Urinary bladder (tissue), 4 donors: ENCODE measurements around the gene RUSF1. TPM values are rescaled to one million over a fixed set of nuclear protein-coding genes. Genes with fewer than 3 reads are reported as not detected.
A peak's percentile ranks its signal among the peaks of the same experiment; 100 is the strongest.
"Not testable (repeated sequence)": the region's sequence is repeated elsewhere in the genome, so short reads cannot be mapped to it uniquely, and the experiment has no call there.

Experiments
- DNase-seq: peaks from one replicate; pipeline ENCODE4 v3.0.0-alpha.2; 2015; ENCODE audit errors: extremely low spot score
- H3K27ac ChIP-seq: one replicate; pipeline ENCODE4 v1.5.1; 2013; ENCODE audit warnings: low read depth, mild to moderate bottlenecking, moderate library complexity
- H3K36me3 ChIP-seq: one replicate; pipeline ENCODE4 v1.6.1; 2013; ENCODE audit warnings: mild to moderate bottlenecking, moderate library complexity; ENCODE audit not compliant: insufficient read depth
- H3K4me1 ChIP-seq: one replicate; pipeline ENCODE4 v1.6.1; 2013; ENCODE audit warnings: mild to moderate bottlenecking, moderate library complexity; ENCODE audit not compliant: insufficient read depth
- H3K4me3 ChIP-seq: one replicate; pipeline ENCODE4 v1.5.1; 2013; ENCODE audit warnings: low read depth, low read length
- WGBS: extraction: QIAGEN DNeasy Blood & Tissue Kit; methylation state at CpG from one replicate; pipeline ENCODE4 v1.1.7; 2013; 5-methylcytosine and 5-hydroxymethylcytosine counted together
- polyA plus RNA-seq: library from polyadenylated mRNA; stranded (reverse); fragments of 200-250 nt; gene quantifications from one replicate; pipeline ENCODE4 v1.2.3, GENCODE V29; 2013
- total RNA-seq: library from RNA; depleted of rRNA; stranded (reverse); fragments of >200 nt; gene quantifications from one replicate; pipeline ENCODE4 v1.2.3, GENCODE V29; 2014
- donor health status: healthy with polysubstance abuse.
- donor health status: healthy.

The RUSF1 gene
- 59.4 TPM for total RNA-seq
- 59.4 TPM for polyA plus RNA-seq

- Histone ChIP-seq H3K4me1 (peaks cover 1% of the 10 kb centered on the region), H3K36me3 (no peaks in the 10 kb centered on the region), H3K27ac (peak within 1 kb of the TSS; percentile 94), H3K4me3 (peak within 1 kb of the TSS; percentile 85)
- WGBS = under 1% methylated on average over 65 of the region's 65 CpGs
- peak; percentile 70 for DNase-seq
Measured at GRCh38 chr16:31507929-31508705, at the start of gene RUSF1. RUSF1 (minus strand) TSS chr16:31508391; CDS start chr16:31508373, 18 bp downstream.

DNA sequence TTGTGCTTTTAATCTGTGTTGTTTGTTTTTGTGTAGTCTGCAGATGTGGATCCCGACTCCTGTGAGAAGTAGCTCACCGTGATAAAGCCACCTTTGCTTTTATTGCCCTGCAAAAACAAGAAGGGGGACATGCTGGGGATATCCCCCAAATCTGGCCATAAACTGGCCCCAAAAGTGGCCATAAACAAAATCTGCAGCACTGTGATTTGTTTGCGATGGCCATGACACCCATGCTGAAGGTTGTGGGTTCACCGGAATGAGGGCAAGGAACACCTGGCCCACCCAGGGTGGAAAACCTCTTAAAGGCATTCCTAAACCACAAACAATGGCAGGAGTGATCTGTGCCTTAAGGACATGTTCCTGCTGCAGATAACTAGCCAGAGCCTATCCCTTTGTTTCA is 34.6 kb upstream of the RUSF1 start:
- H3K27ac ChIP-seq = no peak overlapping the region
- H3K36me3 ChIP-seq = no peaks in the 10 kb centered on the region
- no peak overlapping the region for H3K4me3 ChIP-seq
- 88% methylated on average over 4 of the region's 4 CpGs for WGBS
- no peaks in the 10 kb centered on the region for H3K4me1 ChIP-seq
- no peak for DNase-seq

GRCh38 chr16:31539762-31540161 is 31.6 kb upstream of the RUSF1 start:
- H3K4me1 ChIP-seq, DNase-seq, H3K36me3 ChIP-seq, H3K4me3 ChIP-seq, H3K27ac ChIP-seq: not testable (repeated sequence)
- 86% methylated on average over 4 of the region's 4 CpGs for WGBS

DNA sequence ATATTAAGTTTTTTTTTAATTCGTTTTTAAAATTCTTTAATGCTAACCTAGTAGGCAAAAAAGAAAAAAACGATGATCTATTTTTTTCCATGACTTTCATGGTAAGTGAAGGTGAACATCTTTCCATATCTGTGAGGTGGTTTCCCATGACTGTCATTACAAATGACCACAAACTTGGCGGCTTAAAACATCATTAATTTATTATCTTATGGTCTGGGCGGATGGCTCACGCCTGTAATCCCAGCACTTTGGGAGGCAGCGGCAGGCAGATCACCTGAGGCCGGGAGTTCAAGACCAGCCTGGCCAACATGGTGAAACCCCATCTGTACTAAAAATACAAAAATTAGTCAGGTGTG is 30.0 kb upstream of the RUSF1 start:
- not testable (repeated sequence) for H3K27ac ChIP-seq, H3K4me3 ChIP-seq, H3K4me1 ChIP-seq, H3K36me3 ChIP-seq, DNase-seq
- WGBS = 73% methylated on average over 7 of the region's 7 CpGs

- WGBS = 5% methylated on average over 57 of the region's 57 CpGs
- Histone ChIP-seq H3K4me3 (no peak overlapping the region), H3K36me3 (no peaks in the 10 kb centered on the region), H3K27ac (no peak overlapping the region), H3K4me1 (no peaks in the 10 kb centered on the region)
- DNase-seq = no peak
Measured at GRCh38 chr16:31537362-31538242, 29.4 kb upstream of the RUSF1 start.

GRCh38 chr16:31536804-31537361 is 28.7 kb upstream of the RUSF1 start:
- no peaks in the 10 kb centered on the region for H3K4me1 ChIP-seq
- DNase-seq = no peak
- no peak overlapping the region for H3K4me3 ChIP-seq
- no peaks in the 10 kb centered on the region for H3K36me3 ChIP-seq
- no peak overlapping the region for H3K27ac ChIP-seq
- 72% methylated on average over 21 of the region's 21 CpGs for WGBS

- Histone ChIP-seq H3K4me1 (no peaks in the 10 kb centered on the region), H3K27ac (no peak overlapping the region), H3K4me3 (no peak overlapping the region), H3K36me3 (no peaks in the 10 kb centered on the region)
- no peak for DNase-seq
- 38% methylated on average over 9 of the region's 9 CpGs for WGBS
Measured at GRCh38 chr16:31535737-31536136, 27.5 kb upstream of the RUSF1 start.

DNA sequence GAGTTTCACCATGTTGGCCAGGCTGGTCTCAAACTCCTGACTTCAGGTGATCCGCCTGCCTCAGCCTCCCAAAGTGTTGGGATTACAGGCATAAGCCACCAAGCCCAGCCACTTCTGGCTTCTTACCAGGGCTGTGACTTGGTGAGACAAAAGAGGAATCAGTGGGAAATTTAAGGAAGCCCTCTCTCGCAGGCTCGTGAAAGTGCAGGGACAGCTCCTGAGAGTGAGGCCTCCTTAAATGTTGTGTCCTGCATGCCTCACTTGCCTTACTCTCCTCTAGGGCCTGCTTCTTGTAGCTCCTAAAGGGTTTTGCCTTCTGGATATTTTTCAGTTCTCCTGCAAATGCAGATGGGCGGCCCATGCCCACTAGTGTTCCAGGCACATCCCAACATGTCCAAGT is 24.7 kb upstream of the RUSF1 start:
- Histone ChIP-seq H3K4me3 (no peak overlapping the region), H3K27ac (no peak overlapping the region), H3K4me1 (no peaks in the 10 kb centered on the region), H3K36me3 (no peaks in the 10 kb centered on the region)
- no peak for DNase-seq
- WGBS = 86% methylated on average over 4 of the region's 4 CpGs

DNA sequence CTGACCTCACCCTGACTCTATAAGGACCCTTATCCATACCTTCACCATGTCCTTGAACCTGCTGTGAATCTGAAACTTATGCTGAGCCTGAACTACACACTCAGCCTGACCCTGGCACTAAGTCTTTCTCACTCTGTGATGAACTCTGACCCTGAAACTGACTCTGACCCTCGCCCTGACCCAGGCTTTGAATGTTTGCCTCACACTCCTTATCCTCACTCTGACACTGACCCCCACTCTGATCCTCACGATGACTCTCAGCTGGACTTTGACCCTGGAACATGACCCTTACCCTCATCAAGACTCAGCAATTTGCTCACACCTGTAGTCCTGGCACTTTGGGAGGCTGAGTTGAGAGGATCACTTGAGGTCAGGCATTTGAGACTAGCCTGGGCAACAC is 23.9 kb upstream of the RUSF1 start:
- Histone ChIP-seq H3K36me3 (no peaks in the 10 kb centered on the region), H3K4me3 (no peak overlapping the region), H3K27ac (no peak overlapping the region), H3K4me1 (no peaks in the 10 kb centered on the region)
- no peak for DNase-seq
- WGBS = 67% methylated on average over 2 of the region's 2 CpGs

DNA sequence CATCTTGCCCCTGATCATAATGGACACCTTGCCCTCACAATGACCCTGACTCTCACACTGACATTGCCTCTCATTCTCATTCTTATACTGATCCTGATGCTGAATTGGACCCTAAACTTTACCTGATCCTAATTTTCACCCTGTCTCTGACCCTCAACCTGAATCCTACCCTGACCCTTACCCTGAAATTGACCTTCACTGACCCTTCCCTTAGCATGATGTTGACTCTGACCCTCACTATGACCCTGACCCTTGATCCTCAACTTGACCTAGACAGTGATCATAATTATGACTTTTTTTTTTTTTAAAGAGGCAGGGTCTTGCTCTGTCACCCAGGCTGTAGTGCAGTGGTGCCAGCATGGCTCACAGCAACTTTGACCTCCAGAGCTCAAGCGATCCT is 22.9 kb upstream of the RUSF1 start:
- no peak for DNase-seq
- H3K36me3 ChIP-seq = no peaks in the 10 kb centered on the region
- 87% methylated on average over 1 of the region's 1 CpG for WGBS
- H3K4me1 ChIP-seq = no peaks in the 10 kb centered on the region
- H3K4me3 ChIP-seq = no peak overlapping the region
- H3K27ac ChIP-seq = no peak overlapping the region

DNA sequence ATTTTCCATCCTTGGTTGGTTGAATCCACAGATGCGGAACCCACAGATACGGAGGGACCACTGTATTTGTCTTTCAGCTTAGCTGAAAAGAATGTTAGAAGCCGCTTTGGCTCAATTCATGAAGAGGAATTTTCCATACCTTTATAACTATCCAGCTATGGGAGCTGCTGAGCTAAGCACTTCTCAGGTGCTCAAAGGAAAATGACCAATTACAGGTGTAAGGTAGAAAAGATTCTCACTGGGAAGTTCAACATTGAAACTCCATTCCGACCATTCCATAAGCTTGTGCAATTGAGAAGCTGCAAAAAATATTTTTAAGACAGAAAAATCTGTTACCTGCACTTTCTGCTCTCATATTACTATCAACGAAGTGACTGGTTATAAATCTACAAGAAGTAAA is 22.2 kb upstream of the RUSF1 start:
- Histone ChIP-seq H3K27ac (no peak overlapping the region), H3K36me3 (no peaks in the 10 kb centered on the region), H3K4me1 (no peaks in the 10 kb centered on the region), H3K4me3 (no peak overlapping the region)
- 71% methylated on average over 5 of the region's 5 CpGs for WGBS
- DNase-seq = no peak

GRCh38 chr16:31529937-31530312 is 21.7 kb upstream of the RUSF1 start:
- H3K4me3 ChIP-seq = no peak overlapping the region
- H3K27ac ChIP-seq = no peak overlapping the region
- H3K4me1 ChIP-seq = no peaks in the 10 kb centered on the region
- WGBS = 27% methylated on average over 17 of the region's 17 CpGs
- DNase-seq = no peak
- no peaks in the 10 kb centered on the region for H3K36me3 ChIP-seq

GRCh38 chr16:31529108-31529936 is 21.1 kb upstream of the RUSF1 start:
- WGBS = 2% methylated on average over 51 of the region's 52 CpGs
- no peak overlapping the region for H3K27ac ChIP-seq
- peak overlapping the region; percentile 21 for H3K4me3 ChIP-seq
- no peaks in the 10 kb centered on the region for H3K4me1 ChIP-seq
- H3K36me3 ChIP-seq = no peaks in the 10 kb centered on the region
- peak; percentile 29 for DNase-seq
